ENCODE measurements around the gene MED9.

DNA sequence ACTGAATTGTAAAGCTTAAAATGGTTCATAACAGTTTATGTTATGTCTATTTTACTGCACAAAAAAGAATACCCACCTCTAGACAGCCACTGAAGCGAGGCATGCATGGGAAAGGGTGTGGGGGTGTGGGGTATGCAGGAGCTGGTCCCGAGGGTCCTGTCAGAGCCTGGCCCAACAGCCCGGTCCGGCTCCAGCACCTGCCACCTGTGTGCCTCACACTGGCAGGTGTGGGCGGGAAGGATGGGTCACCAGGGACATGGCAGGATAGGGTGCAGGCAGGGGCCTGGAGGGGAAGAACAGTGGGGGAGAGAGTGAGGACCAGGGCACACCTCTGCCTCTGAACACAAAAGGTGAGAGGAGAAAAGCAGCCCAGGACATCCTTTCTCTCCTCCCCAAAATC, 42.2 kb downstream of the MED9 start:
- TF ChIP-seq, protein P1, sequence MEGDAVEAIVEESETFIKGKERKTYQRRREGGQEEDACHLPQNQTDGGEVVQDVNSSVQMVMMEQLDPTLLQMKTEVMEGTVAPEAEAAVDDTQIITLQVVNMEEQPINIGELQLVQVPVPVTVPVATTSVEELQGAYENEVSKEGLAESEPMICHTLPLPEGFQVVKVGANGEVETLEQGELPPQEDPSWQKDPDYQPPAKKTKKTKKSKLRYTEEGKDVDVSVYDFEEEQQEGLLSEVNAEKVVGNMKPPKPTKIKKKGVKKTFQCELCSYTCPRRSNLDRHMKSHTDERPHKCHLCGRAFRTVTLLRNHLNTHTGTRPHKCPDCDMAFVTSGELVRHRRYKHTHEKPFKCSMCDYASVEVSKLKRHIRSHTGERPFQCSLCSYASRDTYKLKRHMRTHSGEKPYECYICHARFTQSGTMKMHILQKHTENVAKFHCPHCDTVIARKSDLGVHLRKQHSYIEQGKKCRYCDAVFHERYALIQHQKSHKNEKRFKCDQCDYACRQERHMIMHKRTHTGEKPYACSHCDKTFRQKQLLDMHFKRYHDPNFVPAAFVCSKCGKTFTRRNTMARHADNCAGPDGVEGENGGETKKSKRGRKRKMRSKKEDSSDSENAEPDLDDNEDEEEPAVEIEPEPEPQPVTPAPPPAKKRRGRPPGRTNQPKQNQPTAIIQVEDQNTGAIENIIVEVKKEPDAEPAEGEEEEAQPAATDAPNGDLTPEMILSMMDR (IDR thresholded peaks at IDR 0.05; ENCODE audit: low read depth, low read length, poor library complexity, severe bottlenecking), result no peak
- no peak for TF ChIP-seq EZH2phosphoT487 (IDR thresholded peaks at IDR 0.05; ENCODE audit: borderline replicate concordance, low read length)
